Measurements from ENCODE around the gene UROC1.

- TF ChIP-seq POLR2AphosphoS5 (IDR thresholded peaks at IDR 0.05), result no peak
- TF ChIP-seq, protein P1, sequence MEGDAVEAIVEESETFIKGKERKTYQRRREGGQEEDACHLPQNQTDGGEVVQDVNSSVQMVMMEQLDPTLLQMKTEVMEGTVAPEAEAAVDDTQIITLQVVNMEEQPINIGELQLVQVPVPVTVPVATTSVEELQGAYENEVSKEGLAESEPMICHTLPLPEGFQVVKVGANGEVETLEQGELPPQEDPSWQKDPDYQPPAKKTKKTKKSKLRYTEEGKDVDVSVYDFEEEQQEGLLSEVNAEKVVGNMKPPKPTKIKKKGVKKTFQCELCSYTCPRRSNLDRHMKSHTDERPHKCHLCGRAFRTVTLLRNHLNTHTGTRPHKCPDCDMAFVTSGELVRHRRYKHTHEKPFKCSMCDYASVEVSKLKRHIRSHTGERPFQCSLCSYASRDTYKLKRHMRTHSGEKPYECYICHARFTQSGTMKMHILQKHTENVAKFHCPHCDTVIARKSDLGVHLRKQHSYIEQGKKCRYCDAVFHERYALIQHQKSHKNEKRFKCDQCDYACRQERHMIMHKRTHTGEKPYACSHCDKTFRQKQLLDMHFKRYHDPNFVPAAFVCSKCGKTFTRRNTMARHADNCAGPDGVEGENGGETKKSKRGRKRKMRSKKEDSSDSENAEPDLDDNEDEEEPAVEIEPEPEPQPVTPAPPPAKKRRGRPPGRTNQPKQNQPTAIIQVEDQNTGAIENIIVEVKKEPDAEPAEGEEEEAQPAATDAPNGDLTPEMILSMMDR (IDR thresholded peaks at IDR 0.05), result no peak
Measured at GRCh38 chr3:126486360-126486847, 31.2 kb downstream of the UROC1 start.

Measured in upper lobe of left lung (tissue), 4 donors.